HEK293T (cell line): Measurements from ENCODE around the gene TSC22D3.

Experiments used
- ARNT ChIP-seq: fragments of 450-650 bp; IDR thresholded peaks from 2 replicates; pipeline ENCODE4 v1.6.1; 2017; ENCODE audit warnings: mild to moderate bottlenecking
- BHLHE40 ChIP-seq: fragments of 450-650 bp; IDR thresholded peaks from 2 replicates; pipeline ENCODE4 v1.6.1; 2016; ENCODE audit warnings: mild to moderate bottlenecking, moderate library complexity, borderline replicate concordance
- CTBP1 ChIP-seq: fragments of 450-650 bp; IDR thresholded peaks from 2 replicates; pipeline ENCODE4 v1.6.1; 2016; ENCODE audit warnings: borderline replicate concordance
- FOXA1 ChIP-seq: fragments of 450-650 bp; IDR thresholded peaks from 2 replicates; pipeline ENCODE4 v1.6.1; 2016; ENCODE audit warnings: mild to moderate bottlenecking
- FOXK2 ChIP-seq: fragments of 450-650 bp; IDR thresholded peaks from 2 replicates; pipeline ENCODE4 v1.6.1; 2016; ENCODE audit warnings: mild to moderate bottlenecking
- FOXM1 ChIP-seq: fragments of 450-650 bp; IDR thresholded peaks from 2 replicates; pipeline ENCODE4 v1.6.1; 2017; ENCODE audit warnings: mild to moderate bottlenecking, borderline replicate concordance
- SUZ12 ChIP-seq: fragments of 450-650 bp; IDR thresholded peaks from 2 replicates; pipeline ENCODE4 v1.6.1; 2016; ENCODE audit warnings: mild to moderate bottlenecking
- TARDBP ChIP-seq: fragments of 450-650 bp; IDR thresholded peaks from 2 replicates; pipeline ENCODE4 v1.6.1; 2016
- ZNF384 ChIP-seq: fragments of 450-650 bp; IDR thresholded peaks from 2 replicates; pipeline ENCODE4 v1.6.1; 2016

GRCh38 chrX:107734646-107735045, 40.9 kb downstream of the TSC22D3 start:
- TF ChIP-seq SUZ12 (no peak), BHLHE40 (no peak), ZNF384 (no peak; the same call in 1 of the 2 replicates), ARNT (no peak), TARDBP (no peak), FOXM1 (no peak), FOXK2 (no peak), FOXA1 (no peak), CTBP1 (no peak)
